ENCODE results near the gene TAOK2.

TAOK2 gene

GRCh38 chr16:29987371-29988085 is 13.9 kb downstream of the TAOK2 start:
- DNase-seq (ENCODE audit: low read depth in 2 of 2) = no peak

- DNase-seq (ENCODE audit: low read depth in 2 of 2) = no peak
Measured at GRCh38 chr16:29988346-29989075, 14.8 kb downstream of the TAOK2 start.

- DNase-seq (ENCODE audit: low read depth in 2 of 2) = no peak
Measured at GRCh38 chr16:29989111-29989858, 15.6 kb downstream of the TAOK2 start.

GRCh38 chr16:29990034-29990433 is 16.4 kb downstream of the TAOK2 start:
- DNase-seq (ENCODE audit: low read depth in 2 of 2) = no peak

- no peak for DNase-seq (ENCODE audit: low read depth in 2 of 2)
Measured at GRCh38 chr16:29990883-29991570, 17.4 kb downstream of the TAOK2 start.

- DNase-seq (ENCODE audit: low read depth in 2 of 2) = no peak
Measured at GRCh38 chr16:29991571-29991904, 17.9 kb downstream of the TAOK2 start.

- DNase-seq (ENCODE audit: low read depth in 2 of 2) = no peak
Measured at GRCh38 chr16:29992344-29992967, 18.8 kb downstream of the TAOK2 start.

- no peak for DNase-seq (ENCODE audit: low read depth in 2 of 2)
Measured at GRCh38 chr16:29993191-29993902, 19.7 kb downstream of the TAOK2 start.

GRCh38 chr16:29993903-29994599 is 20.4 kb downstream of the TAOK2 start:
- no peak for DNase-seq (ENCODE audit: low read depth in 2 of 2)

GRCh38 chr16:29994600-29995323 is 21.1 kb downstream of the TAOK2 start:
- DNase-seq (ENCODE audit: low read depth in 2 of 2) = no peak

GRCh38 chr16:29995324-29995910 is 21.7 kb downstream of the TAOK2 start, which contains the start of gene HIRIP3:
TSS of gene HIRIP3 (minus strand) at chr16:29995617. CDS start at chr16:29995605, 12 bp downstream.
- DNase-seq (ENCODE audit: low read depth in 2 of 2) = peak; percentile 65 to 71

- DNase-seq (ENCODE audit: low read depth in 2 of 2) = peak; percentile 99
Measured at GRCh38 chr16:29995911-29996765, 22.5 kb downstream of the TAOK2 start, which contains the start of gene INO80E. TSS of gene INO80E (plus strand) at chr16:29996241. CDS start at chr16:29996311, 70 bp downstream.

GRCh38 chr16:29996766-29997250 is 23.1 kb downstream of the TAOK2 start:
- DNase-seq (ENCODE audit: low read depth in 2 of 2) = no peak

GRCh38 chr16:29999605-30000004 is 25.9 kb downstream of the TAOK2 start:
- no peak for DNase-seq (ENCODE audit: low read depth in 2 of 2)

- DNase-seq (ENCODE audit: low read depth in 2 of 2) = no peak
Measured at GRCh38 chr16:30000735-30001631, 27.3 kb downstream of the TAOK2 start.

GRCh38 chr16:30002614-30003346 is 29.1 kb downstream of the TAOK2 start:
- DNase-seq (ENCODE audit: low read depth in 2 of 2) = no peak
